Measurements from ENCODE around the gene SLC25A34.

The SLC25A34 gene

GRCh38 chr1:15777909-15778707 is 42.0 kb downstream of the SLC25A34 start:
- no peak for DNase-seq (ENCODE audit: low read depth in 1 of 2, low spot score in 1 of 2)
- Histone ChIP-seq H3K27ac (replicated peaks) (no peak overlapping the region), H3K4me3 (replicated peaks; ENCODE audit: insufficient read depth, low read length) (no peak overlapping the region), H3K27me3 (ENCODE audit: insufficient read depth, poor library complexity, severe bottlenecking) (peaks cover 3% of the 10 kb centered on the region)
- TF ChIP-seq GABPA (IDR thresholded peaks at IDR 0.05; ENCODE audit: low read depth): no peak
- no peak for TF ChIP-seq REST (IDR thresholded peaks at IDR 0.05; ENCODE audit: insufficient replicate concordance, low read depth)
- TF ChIP-seq POLR2AphosphoS5 (IDR thresholded peaks at IDR 0.05; ENCODE audit: low read depth): no peak
- no peak for TF ChIP-seq SPI1 (IDR thresholded peaks at IDR 0.05; ENCODE audit: borderline replicate concordance, low read depth)
- no peak for TF ChIP-seq CTCF (IDR thresholded peaks at IDR 0.05; ENCODE audit: insufficient read depth, low read length)

- no peak for TF ChIP-seq GABPA (IDR thresholded peaks at IDR 0.05; ENCODE audit: low read depth)
- TF ChIP-seq SPI1 (IDR thresholded peaks at IDR 0.05; ENCODE audit: borderline replicate concordance, low read depth): no peak
- TF ChIP-seq REST (IDR thresholded peaks at IDR 0.05; ENCODE audit: insufficient replicate concordance, low read depth): no peak
- TF ChIP-seq CTCF (IDR thresholded peaks at IDR 0.05; ENCODE audit: insufficient read depth, low read length): no peak
- TF ChIP-seq POLR2AphosphoS5 (IDR thresholded peaks at IDR 0.05; ENCODE audit: low read depth): no peak
- DNase-seq (ENCODE audit: low read depth in 1 of 2, low spot score in 1 of 2): no peak
- Histone ChIP-seq H3K27ac (replicated peaks) (no peak overlapping the region), H3K4me3 (replicated peaks; ENCODE audit: insufficient read depth, low read length) (no peak overlapping the region), H3K27me3 (ENCODE audit: insufficient read depth, poor library complexity, severe bottlenecking) (no peaks in the 10 kb centered on the region)
These were observed 49.6 kb downstream of the SLC25A34 start for GRCh38 chr1:15785683-15786082.

GRCh38 chr1:15786581-15786980 is 50.5 kb downstream of the SLC25A34 start:
- TF ChIP-seq CTCF (IDR thresholded peaks at IDR 0.05; ENCODE audit: insufficient read depth, low read length): no peak
- TF ChIP-seq GABPA (IDR thresholded peaks at IDR 0.05; ENCODE audit: low read depth): no peak
- TF ChIP-seq POLR2AphosphoS5 (IDR thresholded peaks at IDR 0.05; ENCODE audit: low read depth): no peak
- TF ChIP-seq REST (IDR thresholded peaks at IDR 0.05; ENCODE audit: insufficient replicate concordance, low read depth): no peak
- TF ChIP-seq SPI1 (IDR thresholded peaks at IDR 0.05; ENCODE audit: borderline replicate concordance, low read depth): no peak
- Histone ChIP-seq H3K4me3 (replicated peaks; ENCODE audit: insufficient read depth, low read length) (no peak overlapping the region), H3K27me3 (ENCODE audit: insufficient read depth, poor library complexity, severe bottlenecking) (no peaks in the 10 kb centered on the region), H3K27ac (replicated peaks) (no peak overlapping the region)
- no peak for DNase-seq (ENCODE audit: low read depth in 1 of 2, low spot score in 1 of 2)

Data from HL-60 (cell line).